ENCODE results near the gene PPM1L. TPM values are rescaled to one million over a fixed set of nuclear protein-coding genes. Genes with fewer than 3 reads are reported as not detected.

The PPM1L gene
- total RNA-seq, 1 donor from 2014 or later = 10.6 TPM

- no peak overlapping the region for H3K4me3 Mint-ChIP-seq
- no peaks in the 10 kb centered on the region for H3K36me3 Mint-ChIP-seq
- H3K27me3 Mint-ChIP-seq (ENCODE audit: low read depth) = no peaks in the 10 kb centered on the region
- no peak for DNase-seq (ENCODE audit: low spot score in 2 of 2, unreplicated experiment in 2 of 2)
- peaks cover 16% of the 10 kb centered on the region for H3K4me1 Mint-ChIP-seq
- H3K27ac Mint-ChIP-seq = no peak overlapping the region
- no peaks in the 10 kb centered on the region for H3K9me3 Mint-ChIP-seq
- TF ChIP-seq CTCF (IDR thresholded peaks at IDR 0.05; ENCODE audit: unreplicated experiment) = no peak
Measured at GRCh38 chr3:160827516-160827915, 71.5 kb downstream of the PPM1L start.

GRCh38 chr3:160828880-160829279, 72.8 kb downstream of the PPM1L start:
- Mint-ChIP-seq H3K27ac (no peak overlapping the region), H3K36me3 (no peaks in the 10 kb centered on the region), H3K4me3 (no peak overlapping the region), H3K9me3 (peaks cover 4% of the 10 kb centered on the region), H3K27me3 (ENCODE audit: low read depth) (no peaks in the 10 kb centered on the region), H3K4me1 (peaks cover 13% of the 10 kb centered on the region)
- DNase-seq (ENCODE audit: low spot score in 2 of 2, unreplicated experiment in 2 of 2) = no peak
- TF ChIP-seq CTCF (IDR thresholded peaks at IDR 0.05; ENCODE audit: unreplicated experiment) = no peak

GRCh38 chr3:160829486-160830009, 73.5 kb downstream of the PPM1L start:
- no peak overlapping the region for H3K4me3 Mint-ChIP-seq
- H3K36me3 Mint-ChIP-seq = peaks cover 2% of the 10 kb centered on the region
- H3K27ac Mint-ChIP-seq = no peak overlapping the region
- peaks cover 13% of the 10 kb centered on the region for H3K4me1 Mint-ChIP-seq
- DNase-seq (ENCODE audit: low spot score in 2 of 2, unreplicated experiment in 2 of 2) = no peak
- peaks cover 8% of the 10 kb centered on the region for H3K9me3 Mint-ChIP-seq
- TF ChIP-seq CTCF (IDR thresholded peaks at IDR 0.05; ENCODE audit: unreplicated experiment) = no peak
- no peaks in the 10 kb centered on the region for H3K27me3 Mint-ChIP-seq (ENCODE audit: low read depth)

- no peaks in the 10 kb centered on the region for H3K27me3 Mint-ChIP-seq (ENCODE audit: low read depth)
- TF ChIP-seq CTCF (IDR thresholded peaks at IDR 0.05; ENCODE audit: unreplicated experiment) = no peak
- no peak overlapping the region for H3K4me3 Mint-ChIP-seq
- peaks cover 3% of the 10 kb centered on the region for H3K36me3 Mint-ChIP-seq
- DNase-seq (ENCODE audit: low spot score in 2 of 2, unreplicated experiment in 2 of 2) = no peak
- peaks cover 13% of the 10 kb centered on the region for H3K4me1 Mint-ChIP-seq
- peaks cover 17% of the 10 kb centered on the region for H3K9me3 Mint-ChIP-seq
- no peak overlapping the region for H3K27ac Mint-ChIP-seq
Measured at GRCh38 chr3:160830796-160831195, 74.8 kb downstream of the PPM1L start.

GRCh38 chr3:160831401-160831800, 75.4 kb downstream of the PPM1L start:
- Mint-ChIP-seq H3K4me1 (peaks cover 13% of the 10 kb centered on the region), H3K9me3 (peaks cover 17% of the 10 kb centered on the region), H3K27me3 (ENCODE audit: low read depth) (no peaks in the 10 kb centered on the region), H3K4me3 (no peak overlapping the region), H3K36me3 (peaks cover 3% of the 10 kb centered on the region), H3K27ac (no peak overlapping the region)
- no peak for DNase-seq (ENCODE audit: low spot score in 2 of 2, unreplicated experiment in 2 of 2)
- TF ChIP-seq CTCF (IDR thresholded peaks at IDR 0.05; ENCODE audit: unreplicated experiment) = no peak
